HepG2 (cell line): ENCODE measurements around the gene PSMC3IP. TPM values are rescaled to one million over a fixed set of nuclear protein-coding genes. Genes with fewer than 3 reads are reported as not detected.

Source experiments
- CEBPB ChIP-seq: IDR thresholded peaks from 2 replicates; pipeline ENCODE4 v1.6.1; 2011; ENCODE audit warnings: low read depth, low read length, improper control_type of control experiment, borderline replicate concordance
- ELF1 ChIP-seq: sonication (generic); formaldehyde crosslinking; IDR thresholded peaks from 2 replicates; pipeline ENCODE4 v1.4.0; 2020; ENCODE audit warnings: missing genetic modification reagents
- ELF3 ChIP-seq: IDR thresholded peaks from 2 replicates; pipeline ENCODE4 v1.6.1; 2016; ENCODE audit warnings: missing genetic modification reagents, missing compliant biosample characterization
- GPBP1L1 ChIP-seq: sonication (generic); formaldehyde crosslinking; IDR thresholded peaks from 2 replicates; pipeline ENCODE4 v1.5.0; 2020; ENCODE audit warnings: mild to moderate bottlenecking, missing genetic modification reagents
- HIC2 ChIP-seq: sonication (generic); formaldehyde crosslinking; IDR thresholded peaks from 2 replicates; pipeline ENCODE4 v1.9.0; 2022; ENCODE audit warnings: low read depth, missing genetic modification reagents
- HINFP ChIP-seq: sonication (generic); formaldehyde crosslinking; IDR thresholded peaks from 2 replicates; pipeline ENCODE4 v1.4.0; 2020; ENCODE audit warnings: low read depth, mild to moderate bottlenecking, missing genetic modification reagents
- HNRNPL ChIP-seq: fragments of 200-400 bp; formaldehyde crosslinking; IDR thresholded peaks from 2 replicates; pipeline ENCODE4 v1.6.1; 2017; ENCODE audit warnings: mild to moderate bottlenecking, low read depth, low read length
- HOXA5 ChIP-seq: sonication (generic); formaldehyde crosslinking; IDR thresholded peaks from 2 replicates; pipeline ENCODE4 v1.4.0; 2020; ENCODE audit warnings: missing genetic modification reagents
- MAFF ChIP-seq: IDR thresholded peaks from 2 replicates; pipeline ENCODE4 v1.6.1; 2011; ENCODE audit warnings: low read depth, low read length, improper control_type of control experiment
- NFATC3 ChIP-seq: sonication (generic); formaldehyde crosslinking; IDR thresholded peaks from 2 replicates; pipeline ENCODE4 v1.5.1; 2020; ENCODE audit warnings: mild to moderate bottlenecking, missing genetic modification reagents
- POLR2AphosphoS5 ChIP-seq: IDR thresholded peaks from 2 replicates; pipeline ENCODE4 v1.6.1; 2012; ENCODE audit warnings: low read depth, low read length
- REPIN1 ChIP-seq: sonication (generic); formaldehyde crosslinking; IDR thresholded peaks from 2 replicates; pipeline ENCODE4 v1.8.0; 2022; ENCODE audit warnings: missing genetic modification reagents, low read depth, mild to moderate bottlenecking, borderline replicate concordance
- SMARCC2 ChIP-seq: fragments of 450-650 bp; IDR thresholded peaks from 2 replicates; pipeline ENCODE4 v1.6.1; 2017; ENCODE audit warnings: antibody characterized with exemption, mild to moderate bottlenecking
- SP2 ChIP-seq: sonication (generic); formaldehyde crosslinking; IDR thresholded peaks from 2 replicates; pipeline ENCODE4 v1.5.1; 2020; ENCODE audit warnings: mild to moderate bottlenecking, missing genetic modification reagents
- WIZ ChIP-seq: sonication (generic); formaldehyde crosslinking; IDR thresholded peaks from 2 replicates; pipeline ENCODE4 v1.5.1; 2020; ENCODE audit warnings: mild to moderate bottlenecking, missing genetic modification reagents
- ZBED4 ChIP-seq: sonication (generic); formaldehyde crosslinking; IDR thresholded peaks from 2 replicates; pipeline ENCODE4 v1.4.0; 2020; ENCODE audit warnings: missing genetic modification reagents, borderline replicate concordance
- ZMYM3 ChIP-seq: sonication (generic); formaldehyde crosslinking; IDR thresholded peaks from 2 replicates; pipeline ENCODE4 v1.5.1; 2020; ENCODE audit warnings: mild to moderate bottlenecking, missing genetic modification reagents
- ZNF256 ChIP-seq: sonication (generic); formaldehyde crosslinking; conservative IDR thresholded peaks from 2 replicates; pipeline ENCODE4 v1.4.0; 2020; ENCODE audit warnings: missing genetic modification reagents
- ZNF557 ChIP-seq: sonication (generic); formaldehyde crosslinking; IDR thresholded peaks from 2 replicates; pipeline ENCODE4 v1.4.0; 2020; ENCODE audit warnings: missing genetic modification reagents
- ZNF772 ChIP-seq: sonication (generic); formaldehyde crosslinking; IDR thresholded peaks from 2 replicates; pipeline ENCODE4 v1.5.0; 2020; ENCODE audit warnings: mild to moderate bottlenecking, missing genetic modification reagents
- polyA plus RNA-seq, 8 experiments: library from polyadenylated mRNA; depleted of rRNA in 3 of 8; stranded (reverse) in 7 of 8; unstranded in 1 of 8; fragments of >200 nt; fragmentation: Illumina TruSeq in 4 of 8; extraction: Trizol in 4 of 8; gene quantifications; 2 replicates each; pipeline versions ENCODE4 v1.2.1 to v1.2.3, GENCODE V29; 2011 to 2016; ENCODE audit warnings: low read depth in 4 of 8, missing spikeins in 1 of 8, mixed read lengths in 1 of 8; ENCODE audit not compliant: insufficient read depth in 1 of 8
- total RNA-seq, 5 experiments: library from RNA; depleted of rRNA; stranded (reverse); fragments of >200 nt; fragmentation: Illumina TruSeq; extraction: Trizol; gene quantifications; 2 replicates each; pipeline ENCODE4 v1.2.3, GENCODE V29; 2016; ENCODE audit warnings: low read depth in 1 of 5

Gene PSMC3IP
- total and polyA plus RNA-seq, 2 of the 13 experiments (the other 11 are each of a cell fraction or from before 2014, with no cell fraction given) = 6.5 to 22.4 TPM

GRCh38 chr17:42536372-42537155 lies 41.0 kb downstream of the PSMC3IP start (continued):
- TF ChIP-seq HIC2 (CRISPR knock-in tag) (peak; percentile 89; the same call in 1 of the 2 replicates), WIZ (CRISPR knock-in tag) (no peak), ELF1 (peak; percentile 80), POLR2AphosphoS5 (peak; percentile 50; the same call in 1 of the 2 replicates), HINFP (peak; percentile 91), ZNF557 (peak; percentile 39; the same call in 1 of the 2 replicates), GPBP1L1 (no peak), NFATC3 (CRISPR knock-in tag) (0 out of 2 replicates have a peak, but pooled peaks have one; percentile 11), SP2 (CRISPR knock-in tag) (no peak), ZNF256 (no peak), HNRNPL (peak; percentile 17; the same call in 1 of the 2 replicates), SMARCC2 (no peak), ZBED4 (CRISPR knock-in tag) (no peak; the same call in 1 of the 2 replicates), MAFF (no peak; the same call in 1 of the 2 replicates), ZNF772 (CRISPR knock-in tag) (peak; percentile 89), HOXA5 (CRISPR knock-in tag) (no peak), CEBPB (no peak), ZMYM3 (CRISPR knock-in tag) (peak; percentile 67; the same call in 1 of the 2 replicates), ELF3 (CRISPR knock-in tag) (peak; percentile 81), REPIN1 (CRISPR knock-in tag) (peak; percentile 97)
